Upper lobe of right lung (tissue), 1 donor: Measurements from ENCODE around the gene APBB2. TPM values are rescaled to one million over a fixed set of nuclear protein-coding genes. Genes with fewer than 3 reads are reported as not detected.
"Not testable (repeated sequence)": the region's sequence is repeated elsewhere in the genome, so short reads cannot be mapped to it uniquely, and the experiment has no call there.

Source experiments
- ATAC-seq: fragments of 200-7000 bp; cut with Tn5 transposase; one replicate; pipeline ENCODE4 v1.9.1; 2020; ENCODE audit warnings: mild to moderate bottlenecking, moderate library complexity
- DNase-seq: peaks from one replicate; pipeline ENCODE4 v3.0.0-alpha.2; 2020
- H3K27ac ChIP-seq: fragments of 200-600 bp; one replicate; pipeline ENCODE4 v1.8.0; 2022
- H3K27me3 ChIP-seq: fragments of 200-600 bp; one replicate; pipeline ENCODE4 v1.8.0; 2022; ENCODE audit warnings: mild to moderate bottlenecking
- H3K36me3 ChIP-seq: fragments of 200-600 bp; one replicate; pipeline ENCODE4 v1.8.0; 2022
- H3K4me1 ChIP-seq: fragments of 200-600 bp; one replicate; pipeline ENCODE4 v1.8.0; 2022
- H3K4me3 ChIP-seq: fragments of 200-600 bp; one replicate; pipeline ENCODE4 v1.8.0; 2022; ENCODE audit warnings: mild to moderate bottlenecking
- H3K9me3 ChIP-seq: fragments of 200-600 bp; one replicate; pipeline ENCODE4 v1.8.0; 2022
- intact Hi-C: fragments of 100-400 bp; cut with DNase I; formaldehyde crosslinking; loops from one replicate; pipeline ENCODE4 v1.11.0; 2022
- total RNA-seq: library from RNA; stranded (reverse); fragmentation: NEBNext Ultra II Directional; extraction: Animal tissue kit (Norgen Biotek cat#: 25700); gene quantifications from one replicate; pipeline ENCODE4 v1.2.1, GENCODE V29; 2021
- TF ChIP-seq, protein P1 (sequence below): fragments of 200-600 bp; IDR thresholded peaks from one replicate; pipeline ENCODE4 v1.8.0; 2022; ENCODE audit warnings: antibody characterized with exemption
- donor health status: DM: no; HTN: yes; CAD: no; lungs with severe emphysema.

Gene APBB2
- total RNA-seq, 1 donor from 2014 or later = 88.2 TPM

DNA sequence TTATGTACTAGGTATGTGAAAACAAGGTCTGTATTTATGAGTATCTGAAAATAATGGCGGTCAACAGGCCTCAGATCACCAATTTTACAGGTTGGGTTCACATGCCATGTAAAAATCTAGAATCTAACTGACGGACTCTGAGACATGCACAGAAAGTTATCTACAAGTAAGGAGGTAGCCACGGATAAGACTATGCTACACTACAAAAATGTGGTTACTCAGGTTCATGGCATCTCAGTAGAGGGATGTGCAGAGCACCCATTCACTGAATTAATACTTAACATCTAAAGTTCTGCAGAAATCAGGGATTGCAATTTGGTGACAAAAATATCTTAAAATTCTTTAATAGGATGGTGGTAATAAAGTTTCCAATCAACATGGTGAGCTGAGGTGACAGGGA lies 155.9 kb downstream of the APBB2 start:
- ATAC-seq (no peak), DNase-seq (no peak)
- Histone ChIP-seq H3K27me3 (no peaks in the 10 kb centered on the region), H3K36me3 (no peaks in the 10 kb centered on the region), H3K27ac (no peak overlapping the region), H3K4me1 (peaks cover 16% of the 10 kb centered on the region), H3K9me3 (no peaks in the 10 kb centered on the region), H3K4me3 (no peak overlapping the region)
- TF ChIP-seq, protein P1, sequence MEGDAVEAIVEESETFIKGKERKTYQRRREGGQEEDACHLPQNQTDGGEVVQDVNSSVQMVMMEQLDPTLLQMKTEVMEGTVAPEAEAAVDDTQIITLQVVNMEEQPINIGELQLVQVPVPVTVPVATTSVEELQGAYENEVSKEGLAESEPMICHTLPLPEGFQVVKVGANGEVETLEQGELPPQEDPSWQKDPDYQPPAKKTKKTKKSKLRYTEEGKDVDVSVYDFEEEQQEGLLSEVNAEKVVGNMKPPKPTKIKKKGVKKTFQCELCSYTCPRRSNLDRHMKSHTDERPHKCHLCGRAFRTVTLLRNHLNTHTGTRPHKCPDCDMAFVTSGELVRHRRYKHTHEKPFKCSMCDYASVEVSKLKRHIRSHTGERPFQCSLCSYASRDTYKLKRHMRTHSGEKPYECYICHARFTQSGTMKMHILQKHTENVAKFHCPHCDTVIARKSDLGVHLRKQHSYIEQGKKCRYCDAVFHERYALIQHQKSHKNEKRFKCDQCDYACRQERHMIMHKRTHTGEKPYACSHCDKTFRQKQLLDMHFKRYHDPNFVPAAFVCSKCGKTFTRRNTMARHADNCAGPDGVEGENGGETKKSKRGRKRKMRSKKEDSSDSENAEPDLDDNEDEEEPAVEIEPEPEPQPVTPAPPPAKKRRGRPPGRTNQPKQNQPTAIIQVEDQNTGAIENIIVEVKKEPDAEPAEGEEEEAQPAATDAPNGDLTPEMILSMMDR = no peak
- intact Hi-C loops = no loop called here

DNA sequence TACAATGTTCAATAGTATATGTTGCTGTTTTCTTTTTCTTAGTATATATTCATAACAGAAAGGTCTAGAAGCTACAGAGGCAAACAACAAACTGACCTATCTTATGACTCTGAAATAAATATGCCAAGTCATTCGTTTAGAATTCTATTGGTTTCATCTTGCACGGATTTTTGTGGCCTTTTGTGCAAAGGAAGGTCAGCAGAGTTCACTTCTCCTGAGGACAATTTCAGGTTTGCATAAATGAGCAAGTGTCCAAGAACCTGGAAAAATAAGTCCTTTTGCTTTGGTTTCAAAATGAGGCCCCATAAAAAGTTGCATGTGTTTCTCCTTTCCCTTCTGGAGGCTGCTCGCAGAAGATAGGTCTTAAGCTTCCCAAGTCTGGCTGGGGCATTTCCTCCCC lies 156.9 kb downstream of the APBB2 start:
- intact Hi-C loops = no loop called here
- H3K36me3 ChIP-seq = no peaks in the 10 kb centered on the region
- H3K4me1 ChIP-seq = peaks cover 16% of the 10 kb centered on the region
- ATAC-seq = no peak
- DNase-seq = no peak
- no peaks in the 10 kb centered on the region for H3K9me3 ChIP-seq
- H3K4me3 ChIP-seq = no peak overlapping the region
- H3K27me3 ChIP-seq = no peaks in the 10 kb centered on the region
- TF ChIP-seq, protein P1 = no peak
- no peak overlapping the region for H3K27ac ChIP-seq

DNA sequence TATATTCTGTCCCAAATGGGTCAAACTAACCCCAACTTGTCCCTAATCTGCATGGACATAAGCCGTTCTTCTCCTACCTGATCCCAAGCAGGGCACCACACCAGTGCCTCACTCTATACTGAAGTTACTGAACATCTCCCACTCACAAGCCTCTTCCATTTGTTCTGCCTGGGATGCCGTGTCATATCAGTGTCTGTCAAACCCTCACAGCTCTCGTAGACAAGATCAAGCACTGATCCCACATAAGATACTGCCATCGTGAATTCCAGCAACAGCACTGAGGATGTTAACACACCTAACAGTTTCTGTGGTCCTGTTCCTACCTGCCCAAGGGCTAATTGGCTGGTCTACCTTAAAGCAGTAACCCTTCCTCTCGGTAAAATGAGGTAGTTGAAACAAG lies 162.1 kb downstream of the APBB2 start:
- no peak for ATAC-seq
- no peak overlapping the region for H3K4me3 ChIP-seq
- peaks cover 6% of the 10 kb centered on the region for H3K4me1 ChIP-seq
- no peaks in the 10 kb centered on the region for H3K9me3 ChIP-seq
- peak overlapping the region; percentile 63 for H3K27ac ChIP-seq
- DNase-seq = no peak
- H3K27me3 ChIP-seq = no peaks in the 10 kb centered on the region
- intact Hi-C loops = no loop called here
- TF ChIP-seq, protein P1 = no peak
- H3K36me3 ChIP-seq = no peaks in the 10 kb centered on the region

DNA sequence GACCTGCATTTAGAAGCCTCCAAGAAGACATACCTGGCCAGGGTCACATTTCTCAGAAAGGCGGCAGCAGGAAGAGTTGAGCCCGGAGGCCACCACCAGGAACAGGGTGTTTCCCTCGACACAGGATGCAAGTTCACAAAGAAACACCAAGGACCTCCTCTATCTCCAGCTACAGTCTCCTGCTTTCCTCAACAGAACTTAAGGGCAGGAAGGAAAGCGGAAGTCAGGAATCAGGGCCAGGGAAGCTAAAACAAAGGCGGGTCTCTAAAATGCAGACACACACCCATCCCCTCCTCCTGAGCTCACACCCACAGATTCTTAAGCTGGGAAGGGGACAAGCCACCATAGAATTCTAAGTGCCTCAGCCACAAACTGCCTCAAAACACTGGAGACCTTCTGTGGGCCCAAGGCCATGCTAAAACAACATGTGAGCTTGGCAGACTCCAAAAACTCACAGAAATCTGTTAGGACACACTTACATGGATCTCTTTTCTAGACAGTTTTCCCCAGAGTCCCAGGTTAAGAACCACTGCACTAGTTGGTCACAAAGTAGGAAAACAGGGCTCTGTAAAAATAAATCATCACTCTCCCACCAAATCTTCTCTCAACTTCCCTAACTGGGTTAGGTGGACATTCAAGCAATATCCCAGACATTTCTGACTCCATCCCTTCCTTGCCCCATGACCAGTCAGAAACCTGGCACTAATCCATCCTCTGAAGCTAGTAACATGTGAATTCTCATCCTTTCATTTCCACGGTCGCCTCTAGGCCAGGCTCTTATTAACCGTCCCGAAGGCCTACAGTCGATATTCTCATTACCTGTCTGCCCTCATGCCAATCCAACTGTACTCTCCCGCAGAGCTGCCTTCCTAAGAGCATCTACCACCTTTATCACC lies 163.2 kb downstream of the APBB2 start:
- H3K36me3 ChIP-seq = no peaks in the 10 kb centered on the region
- DNase-seq (no peak), ATAC-seq (peak; percentile 57)
- intact Hi-C loops = no loop called here
- peaks cover 6% of the 10 kb centered on the region for H3K4me1 ChIP-seq
- no peaks in the 10 kb centered on the region for H3K27me3 ChIP-seq
- H3K9me3 ChIP-seq = no peaks in the 10 kb centered on the region
- H3K4me3 ChIP-seq = peak overlapping the region; percentile 30
- H3K27ac ChIP-seq = peak overlapping the region; percentile 63
- TF ChIP-seq, protein P1 = no peak

DNA sequence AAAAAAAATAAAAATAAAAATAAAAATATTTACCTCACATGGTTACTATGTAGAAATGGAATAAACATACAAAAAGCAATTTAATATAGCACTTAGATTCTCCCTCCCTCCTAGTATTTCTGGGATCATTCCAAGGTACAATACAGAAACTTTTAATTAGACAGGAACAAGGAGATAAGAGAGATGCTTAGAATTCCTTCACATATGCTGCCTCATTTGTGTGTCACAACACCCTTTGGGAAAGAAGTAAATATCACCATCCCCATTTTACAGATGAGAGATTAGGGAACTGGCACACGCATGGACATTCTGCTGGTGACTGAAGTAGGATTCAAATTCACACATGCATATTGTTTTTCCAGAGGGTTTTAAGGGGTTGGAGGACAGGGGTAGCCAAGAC lies 164.2 kb downstream of the APBB2 start:
- Histone ChIP-seq H3K9me3 (no peaks in the 10 kb centered on the region), H3K36me3 (no peaks in the 10 kb centered on the region), H3K27me3 (no peaks in the 10 kb centered on the region), H3K4me1 (peaks cover 6% of the 10 kb centered on the region), H3K4me3 (peak overlapping the region; percentile 30), H3K27ac (peak overlapping the region; percentile 63)
- DNase-seq = no peak
- intact Hi-C loops = no loop called here
- ATAC-seq = no peak
- TF ChIP-seq, protein P1 = no peak

DNA sequence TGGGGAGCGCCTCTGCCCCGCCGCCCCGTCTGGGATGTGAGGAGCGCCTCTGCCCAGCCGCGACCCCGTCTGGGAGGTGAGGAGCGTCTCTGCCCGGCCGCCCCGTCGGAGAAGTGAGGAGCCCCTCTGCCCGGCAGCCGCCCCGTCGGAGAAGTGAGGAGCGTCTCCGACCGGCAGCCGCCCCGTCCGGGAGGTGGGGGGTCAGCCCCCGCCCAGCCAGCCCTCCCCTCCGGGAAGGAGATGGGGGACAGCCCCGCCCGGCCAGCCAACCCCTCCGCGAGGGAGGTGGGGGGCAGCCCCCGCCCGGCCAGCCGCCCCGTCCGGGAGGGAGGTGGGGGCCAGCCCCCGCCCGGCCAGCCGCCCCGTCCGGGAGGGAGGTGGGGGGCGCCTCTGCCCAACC lies 165.2 kb downstream of the APBB2 start:
- H3K4me1 ChIP-seq, ATAC-seq, H3K36me3 ChIP-seq, H3K27me3 ChIP-seq, DNase-seq, H3K9me3 ChIP-seq, intact Hi-C loops: not testable (repeated sequence)
- Histone ChIP-seq H3K27ac (peak overlapping the region; percentile 28), H3K4me3 (peak overlapping the region; percentile 25)
